A673 (cell line): ENCODE measurements around the gene DNAH12.

ENCODE experiments used
- CTCF ChIP-seq: fragments of 300-800, 200-600 bp; sonication (generic); conservative IDR thresholded peaks from 2 replicates; pipeline ENCODE4 v1.5.1; 2017; ENCODE audit warnings: low read depth, mild to moderate bottlenecking, antibody characterized with exemption, low read length, moderate library complexity, mixed read lengths
- EZH2 ChIP-seq: fragments of 200-600 bp; sonication (generic); IDR thresholded peaks from 2 replicates; pipeline ENCODE4 v1.6.1; 2017; ENCODE audit warnings: borderline replicate concordance, low read depth, mild to moderate bottlenecking, mixed read lengths, antibody characterized with exemption, low read length; ENCODE audit not compliant: poor library complexity, severe bottlenecking

- TF ChIP-seq EZH2 (no peak), CTCF (no peak)
Measured at GRCh38 chr3:57292159-57292896, 251.8 kb downstream of the DNAH12 start, which contains the start of gene ASB14.
